Stomach (tissue), 9 donors: Measurements from ENCODE around the gene NHLH1. TPM values are rescaled to one million over a fixed set of nuclear protein-coding genes. Genes with fewer than 3 reads are reported as not detected.

Experiments used
- DNase-seq, 2 donors: peaks; one replicate each; pipeline versions ENCODE4 v3.0.0 to v3.0.0-alpha.2; 2013 to 2019
- H3K27ac ChIP-seq, 5 donors: fragments of 200-600 bp in 4 of 5; sonication (generic) in 4 of 5; one replicate each; pipeline ENCODE4 v1.5.1; 2013 to 2019; ENCODE audit warnings: mild to moderate bottlenecking in 1 of 5, moderate library complexity in 1 of 5
- H3K27me3 ChIP-seq, 3 donors: fragments of 200-600 bp; sonication (generic); one replicate each; pipeline ENCODE4 v1.5.1; 2017 to 2019; ENCODE audit warnings: mixed run types in 1 of 3
- H3K36me3 ChIP-seq, 4 donors: fragments of 200-600 bp; sonication (generic); 1 replicate in 3 of 4; 2 replicates in 1 of 4; pipeline ENCODE4 v1.5.1; 2016 to 2019
- H3K4me1 ChIP-seq, 4 donors: fragments of 200-600 bp; sonication (generic); one replicate each; pipeline ENCODE4 v1.5.1; 2016 to 2019
- H3K4me3 ChIP-seq, 4 donors: fragments of 200-600 bp; sonication (generic) in 3 of 4; one replicate each; pipeline ENCODE4 v1.5.1; 2016 to 2019; ENCODE audit warnings: mild to moderate bottlenecking in 1 of 4
- H3K9me3 ChIP-seq, 4 donors: fragments of 200-600 bp; sonication (generic); one replicate each; pipeline ENCODE4 v1.5.1; 2016 to 2019
- EP300 ChIP-seq: sonication (generic); formaldehyde crosslinking; IDR thresholded peaks from one replicate; pipeline ENCODE4 v1.6.1; 2017; ENCODE audit warnings: antibody characterized with exemption
- POLR2A ChIP-seq, 4 donors: fragments of 450-650 bp; IDR thresholded peaks; one replicate each; pipeline ENCODE4 v1.6.1; 2016; ENCODE audit warnings: antibody characterized with exemption in 4 of 4, control low read depth in 2 of 4, mild to moderate bottlenecking in 1 of 4, moderate library complexity in 1 of 4
- POLR2AphosphoS5 ChIP-seq, 3 donors: sonication (generic); formaldehyde crosslinking; IDR thresholded peaks; one replicate each; pipeline ENCODE4 v1.6.1; 2016; ENCODE audit warnings: antibody characterized with exemption in 3 of 3
- WGBS, 5 donors: extraction: QIAGEN DNeasy Blood & Tissue Kit in 3 of 5; methylation state at CpG; one replicate each; pipeline versions ENCODE4 v1.1.5 to v1.1.7; 2013 to 2018; 5-methylcytosine and 5-hydroxymethylcytosine counted together
- intact Hi-C: fragments of 100-400 bp; cut with DNase I; formaldehyde crosslinking; loops from one replicate; pipeline ENCODE4 v1.15.1; 2023; ENCODE audit warnings: low total_unique reads
- polyA plus RNA-seq, 3 donors: library from polyadenylated mRNA; stranded (reverse); fragments of 200-250 nt; gene quantifications; one replicate each; pipeline ENCODE4 v1.2.3, GENCODE V29; 2013
- total RNA-seq, 5 donors: library from RNA; depleted of rRNA; stranded (reverse); fragments of >200 nt; gene quantifications; one replicate each; pipeline versions ENCODE4 v1.1.0 to v1.2.3, GENCODE V29; 2014 to 2016
- TF ChIP-seq, protein P1 (sequence below), 7 experiments: fragments of 450-650 bp in 4 of 7; fragments of 200-600 bp in 3 of 7; sonication (generic) in 3 of 7; IDR thresholded peaks; one replicate each; pipeline ENCODE4 v1.5.1; 2016 to 2019; ENCODE audit warnings: antibody characterized with exemption in 7 of 7, control low read depth in 2 of 7, mild to moderate bottlenecking in 1 of 7
- donor health status: healthy with polysubstance abuse.
- donor health status: Bipolar disorder and iron deficiency.
- donor health status: healthy.

The NHLH1 gene
- total and polyA plus RNA-seq, 8 donors, result 0.08 TPM; not detected in 7

DNA sequence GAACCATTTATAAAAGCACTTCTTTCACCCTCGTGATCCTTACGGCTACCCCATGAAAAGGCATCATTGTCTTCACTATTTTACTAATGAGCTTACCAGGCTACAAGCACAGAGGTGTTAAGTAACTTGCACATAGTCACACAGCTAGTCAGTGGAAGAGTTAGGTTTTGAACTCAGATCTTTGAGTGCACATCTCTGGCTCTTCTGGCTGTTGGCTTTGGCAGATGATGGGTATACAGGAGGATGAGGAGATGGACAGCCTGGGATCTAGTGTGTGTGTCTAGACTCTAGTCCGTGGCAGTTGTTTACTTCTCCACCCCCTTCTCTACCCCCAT lies 45.1 kb downstream of the NHLH1 start:
- 76 to 86% (median 77%) methylated on average over 3 of the region's 3 CpGs for WGBS, 5 donors
- DNase-seq, result no peak
- Histone ChIP-seq H3K27me3 (no peaks in the 10 kb centered on the region), H3K4me1 (peaks cover 0 to 17% (median 5%) of the 10 kb centered on the region in 4 donors), H3K9me3 (no peaks in the 10 kb centered on the region), H3K27ac (no peak overlapping the region), H3K36me3 (peaks cover 0 to 15% (median 9%) of the 10 kb centered on the region in 4 donors), H3K4me3 (no peak overlapping the region)
- TF ChIP-seq POLR2A (IDR thresholded peaks at IDR 0.05) (no peak), POLR2AphosphoS5 (IDR thresholded peaks at IDR 0.05) (no peak), EP300 (no peak)
- TF ChIP-seq, protein P1, sequence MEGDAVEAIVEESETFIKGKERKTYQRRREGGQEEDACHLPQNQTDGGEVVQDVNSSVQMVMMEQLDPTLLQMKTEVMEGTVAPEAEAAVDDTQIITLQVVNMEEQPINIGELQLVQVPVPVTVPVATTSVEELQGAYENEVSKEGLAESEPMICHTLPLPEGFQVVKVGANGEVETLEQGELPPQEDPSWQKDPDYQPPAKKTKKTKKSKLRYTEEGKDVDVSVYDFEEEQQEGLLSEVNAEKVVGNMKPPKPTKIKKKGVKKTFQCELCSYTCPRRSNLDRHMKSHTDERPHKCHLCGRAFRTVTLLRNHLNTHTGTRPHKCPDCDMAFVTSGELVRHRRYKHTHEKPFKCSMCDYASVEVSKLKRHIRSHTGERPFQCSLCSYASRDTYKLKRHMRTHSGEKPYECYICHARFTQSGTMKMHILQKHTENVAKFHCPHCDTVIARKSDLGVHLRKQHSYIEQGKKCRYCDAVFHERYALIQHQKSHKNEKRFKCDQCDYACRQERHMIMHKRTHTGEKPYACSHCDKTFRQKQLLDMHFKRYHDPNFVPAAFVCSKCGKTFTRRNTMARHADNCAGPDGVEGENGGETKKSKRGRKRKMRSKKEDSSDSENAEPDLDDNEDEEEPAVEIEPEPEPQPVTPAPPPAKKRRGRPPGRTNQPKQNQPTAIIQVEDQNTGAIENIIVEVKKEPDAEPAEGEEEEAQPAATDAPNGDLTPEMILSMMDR (IDR thresholded peaks at IDR 0.05), result no peak
- intact Hi-C loops, result no loop called here

DNA sequence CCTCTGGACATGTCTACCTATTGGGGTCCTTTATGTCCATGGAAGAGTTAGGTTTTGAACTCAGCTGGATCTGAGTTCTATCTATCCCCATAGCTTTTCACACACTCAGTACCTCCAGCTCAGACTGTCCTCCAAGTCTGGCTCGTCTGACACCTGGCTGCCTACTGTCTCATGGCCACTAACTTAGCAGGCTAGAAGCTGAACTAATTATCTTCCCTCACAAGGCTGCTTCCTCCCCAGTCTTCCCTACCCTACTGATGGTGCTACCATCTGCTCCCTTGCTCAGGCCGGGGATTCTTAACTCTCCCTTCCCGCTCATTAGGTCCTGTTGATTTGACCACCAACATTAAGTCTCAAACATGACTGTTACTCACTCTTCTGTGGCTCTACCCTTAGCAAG lies 46.8 kb downstream of the NHLH1 start:
- peaks cover 0 to 9% (median 2%) of the 10 kb centered on the region in 4 donors for H3K4me1 ChIP-seq
- 88 to 94% (median 91%) methylated on average over 3 of the region's 3 CpGs for WGBS, 5 donors
- H3K27me3 ChIP-seq, result no peaks in the 10 kb centered on the region
- no peak overlapping the region for H3K27ac ChIP-seq
- H3K4me3 ChIP-seq, result no peak overlapping the region
- H3K36me3 ChIP-seq, result peaks cover 0 to 25% (median 21%) of the 10 kb centered on the region in 4 donors
- no peaks in the 10 kb centered on the region for H3K9me3 ChIP-seq
- no peak for DNase-seq
- intact Hi-C loops, result no loop called here
- TF ChIP-seq POLR2A (IDR thresholded peaks at IDR 0.05) (no peak), POLR2AphosphoS5 (IDR thresholded peaks at IDR 0.05) (no peak), EP300 (no peak)
- TF ChIP-seq, protein P1 (IDR thresholded peaks at IDR 0.05), result no peak

DNA sequence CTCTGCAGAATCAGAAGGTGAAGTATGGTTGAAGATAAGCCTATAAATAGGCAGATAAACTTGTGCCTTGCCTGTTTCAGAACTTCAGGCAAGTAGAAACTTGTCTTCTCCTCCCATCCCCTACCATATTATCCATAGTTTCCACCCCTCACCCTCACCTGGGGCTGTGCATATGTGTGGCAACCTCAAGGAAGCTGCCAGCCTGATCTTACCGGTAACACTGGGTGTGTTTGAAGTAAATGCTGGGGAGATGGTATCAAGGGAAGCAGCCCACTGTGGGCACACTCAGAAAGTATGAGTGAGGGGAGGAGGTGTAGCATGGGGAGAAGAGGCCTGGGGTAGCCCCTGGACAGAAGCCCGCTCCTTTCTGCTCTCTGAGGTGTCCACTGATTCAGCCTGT lies 48.0 kb downstream of the NHLH1 start:
- no peak for DNase-seq
- no peaks in the 10 kb centered on the region for H3K9me3 ChIP-seq
- peaks cover 0 to 6% (median 2%) of the 10 kb centered on the region in 4 donors for H3K4me1 ChIP-seq
- TF ChIP-seq EP300 (no peak), POLR2AphosphoS5 (IDR thresholded peaks at IDR 0.05) (no peak)
- intact Hi-C loops, result no loop called here
- H3K36me3 ChIP-seq, result peaks cover 0 to 37% (median 28%) of the 10 kb centered on the region in 4 donors
- no peak overlapping the region for H3K4me3 ChIP-seq
- H3K27me3 ChIP-seq, result no peaks in the 10 kb centered on the region
- 81 to 90% (median 85%) methylated on average over 2 of the region's 2 CpGs for WGBS, 5 donors
- H3K27ac ChIP-seq, result no peak overlapping the region

DNA sequence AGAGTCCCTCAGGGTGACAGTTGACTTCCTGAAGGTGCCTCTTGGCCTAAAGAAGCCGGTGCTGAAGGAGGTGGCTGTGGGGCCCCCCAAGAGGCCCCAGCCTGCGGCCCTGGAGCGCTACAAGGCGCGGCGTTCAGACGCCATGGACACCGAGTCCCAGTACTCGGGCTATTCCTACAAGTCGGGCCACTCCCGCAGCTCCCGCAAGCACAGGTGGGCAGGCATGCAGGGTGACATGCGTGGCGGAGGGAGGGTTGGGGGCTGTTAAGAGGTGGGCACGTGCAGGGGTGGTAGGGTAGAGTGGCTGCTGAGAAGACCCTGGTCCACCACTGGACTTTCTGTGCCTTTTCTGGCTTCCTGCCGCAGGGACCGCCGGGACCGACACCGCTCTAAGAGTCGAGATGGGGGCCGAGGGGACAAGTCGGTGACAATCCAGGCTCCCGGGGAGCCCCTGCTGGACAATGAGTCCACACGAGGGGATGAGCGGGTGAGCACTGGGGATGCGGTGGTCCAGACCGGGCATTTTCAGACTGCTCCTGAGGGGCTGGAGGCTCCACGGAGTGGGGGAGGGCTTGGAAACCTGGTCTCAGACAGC lies 48.9 kb downstream of the NHLH1 start:
- 92 to 95% (median 94%) methylated on average over 9 to 29 of the region's 29 CpGs for WGBS, 5 donors
- H3K36me3 ChIP-seq, result peaks cover 0 to 46% (median 37%) of the 10 kb centered on the region in 4 donors
- intact Hi-C loops, result no loop called here

More for the DNA sequence above, 48.9 kb downstream of the NHLH1 start:
- H3K4me3 ChIP-seq, result no peak overlapping the region
- H3K27ac ChIP-seq, result no peak overlapping the region
- peaks cover 0 to 3% (median under 1%) of the 10 kb centered on the region in 4 donors for H3K4me1 ChIP-seq
- H3K27me3 ChIP-seq, result no peaks in the 10 kb centered on the region
- no peak for TF ChIP-seq POLR2A (IDR thresholded peaks at IDR 0.05)
- TF ChIP-seq POLR2AphosphoS5 (IDR thresholded peaks at IDR 0.05), result no peak
- TF ChIP-seq, protein P1 (IDR thresholded peaks at IDR 0.05), result no peak
- TF ChIP-seq EP300, result no peak
- H3K9me3 ChIP-seq, result no peaks in the 10 kb centered on the region
- no peak for DNase-seq
